Astrocyte of the cerebellum (primary cell): ENCODE data around the gene PRPF39.

Experiments
- DNase-seq: peaks from one replicate; pipeline ENCODE4 v3.0.0-alpha.2; 2011; ENCODE audit warnings: low read depth
- H3K4me3 ChIP-seq: 2 replicates; pipeline ENCODE4 v1.5.1; 2011; ENCODE audit warnings: mild to moderate bottlenecking, low read depth, low read length, moderate library complexity
- in situ Hi-C: cut with HindIII; loops from 2 replicates; pipeline ENCODE4 v1.10.0; 2017; ENCODE audit warnings: low sequenced_read_pairs
- TF ChIP-seq, protein P1 (sequence below): IDR thresholded peaks from 2 replicates; pipeline ENCODE4 v1.5.1; 2012; ENCODE audit warnings: low read length, low read depth, moderate library complexity, mild to moderate bottlenecking; ENCODE audit errors: missing control alignments

PRPF39 gene

DNA sequence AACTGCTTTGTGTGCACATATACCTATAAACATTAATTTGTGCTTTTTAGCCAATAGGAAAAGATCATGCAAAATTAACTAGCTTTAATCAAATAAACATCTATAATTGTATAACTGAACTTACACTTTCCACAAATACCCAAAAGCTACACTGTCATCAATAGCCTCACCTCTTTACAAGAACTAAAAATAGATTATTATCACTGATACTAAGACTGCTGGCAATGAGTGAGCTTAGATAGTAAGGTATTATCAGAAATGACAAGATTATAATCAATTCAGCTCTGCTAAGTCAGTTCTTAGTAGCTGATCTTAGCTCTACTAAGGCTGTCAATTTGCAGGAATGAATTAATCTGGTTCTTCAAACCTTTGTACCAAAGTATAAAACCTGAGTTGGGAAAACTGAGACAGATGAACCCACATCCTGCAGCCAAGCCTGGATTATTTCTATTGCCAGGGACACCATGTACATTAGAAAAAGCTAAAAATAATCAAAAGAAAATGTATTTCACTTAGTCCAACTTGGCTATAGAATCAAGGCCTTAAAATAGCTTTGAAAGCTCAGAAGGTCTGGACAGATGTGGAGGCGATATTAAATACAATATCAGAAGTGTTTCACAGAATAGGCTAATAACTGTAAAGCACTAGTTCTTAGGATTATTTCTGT is 45.2 kb downstream of the PRPF39 start:
- TF ChIP-seq, protein P1, sequence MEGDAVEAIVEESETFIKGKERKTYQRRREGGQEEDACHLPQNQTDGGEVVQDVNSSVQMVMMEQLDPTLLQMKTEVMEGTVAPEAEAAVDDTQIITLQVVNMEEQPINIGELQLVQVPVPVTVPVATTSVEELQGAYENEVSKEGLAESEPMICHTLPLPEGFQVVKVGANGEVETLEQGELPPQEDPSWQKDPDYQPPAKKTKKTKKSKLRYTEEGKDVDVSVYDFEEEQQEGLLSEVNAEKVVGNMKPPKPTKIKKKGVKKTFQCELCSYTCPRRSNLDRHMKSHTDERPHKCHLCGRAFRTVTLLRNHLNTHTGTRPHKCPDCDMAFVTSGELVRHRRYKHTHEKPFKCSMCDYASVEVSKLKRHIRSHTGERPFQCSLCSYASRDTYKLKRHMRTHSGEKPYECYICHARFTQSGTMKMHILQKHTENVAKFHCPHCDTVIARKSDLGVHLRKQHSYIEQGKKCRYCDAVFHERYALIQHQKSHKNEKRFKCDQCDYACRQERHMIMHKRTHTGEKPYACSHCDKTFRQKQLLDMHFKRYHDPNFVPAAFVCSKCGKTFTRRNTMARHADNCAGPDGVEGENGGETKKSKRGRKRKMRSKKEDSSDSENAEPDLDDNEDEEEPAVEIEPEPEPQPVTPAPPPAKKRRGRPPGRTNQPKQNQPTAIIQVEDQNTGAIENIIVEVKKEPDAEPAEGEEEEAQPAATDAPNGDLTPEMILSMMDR = no peak
- H3K4me3 ChIP-seq = no peak overlapping the region
- DNase-seq = no peak
- in situ Hi-C loops = loop anchor here (25.0 kb wide), 1 partner anchor 167 kb away; the partner anchor contains the start of genes KLHL28 and TOGARAM1

DNA sequence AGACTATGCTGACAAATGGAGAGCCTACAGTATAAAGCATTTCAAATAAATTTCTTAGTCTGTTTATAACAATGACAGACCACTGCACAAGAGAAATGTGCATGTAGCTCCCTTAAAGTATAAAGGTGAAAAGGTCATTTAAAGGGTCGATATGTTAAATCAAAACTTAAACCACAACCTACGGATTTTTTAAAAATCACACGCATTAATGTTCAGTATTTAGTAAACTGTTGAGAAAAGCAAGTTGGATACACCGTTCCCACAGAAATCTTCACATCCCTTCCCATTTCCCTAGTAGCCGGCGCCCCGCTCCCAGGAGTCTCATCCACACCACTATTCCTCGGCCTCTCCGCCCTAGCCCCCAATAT is 49.8 kb downstream of the PRPF39 start:
- in situ Hi-C loops = loop anchor here (25.0 kb wide), 1 partner anchor 171 kb away; the partner anchor contains the start of genes KLHL28 and TOGARAM1
- peak overlapping the region; percentile 79 for H3K4me3 ChIP-seq
- TF ChIP-seq, protein P1 = no peak
- DNase-seq = no peak

DNA sequence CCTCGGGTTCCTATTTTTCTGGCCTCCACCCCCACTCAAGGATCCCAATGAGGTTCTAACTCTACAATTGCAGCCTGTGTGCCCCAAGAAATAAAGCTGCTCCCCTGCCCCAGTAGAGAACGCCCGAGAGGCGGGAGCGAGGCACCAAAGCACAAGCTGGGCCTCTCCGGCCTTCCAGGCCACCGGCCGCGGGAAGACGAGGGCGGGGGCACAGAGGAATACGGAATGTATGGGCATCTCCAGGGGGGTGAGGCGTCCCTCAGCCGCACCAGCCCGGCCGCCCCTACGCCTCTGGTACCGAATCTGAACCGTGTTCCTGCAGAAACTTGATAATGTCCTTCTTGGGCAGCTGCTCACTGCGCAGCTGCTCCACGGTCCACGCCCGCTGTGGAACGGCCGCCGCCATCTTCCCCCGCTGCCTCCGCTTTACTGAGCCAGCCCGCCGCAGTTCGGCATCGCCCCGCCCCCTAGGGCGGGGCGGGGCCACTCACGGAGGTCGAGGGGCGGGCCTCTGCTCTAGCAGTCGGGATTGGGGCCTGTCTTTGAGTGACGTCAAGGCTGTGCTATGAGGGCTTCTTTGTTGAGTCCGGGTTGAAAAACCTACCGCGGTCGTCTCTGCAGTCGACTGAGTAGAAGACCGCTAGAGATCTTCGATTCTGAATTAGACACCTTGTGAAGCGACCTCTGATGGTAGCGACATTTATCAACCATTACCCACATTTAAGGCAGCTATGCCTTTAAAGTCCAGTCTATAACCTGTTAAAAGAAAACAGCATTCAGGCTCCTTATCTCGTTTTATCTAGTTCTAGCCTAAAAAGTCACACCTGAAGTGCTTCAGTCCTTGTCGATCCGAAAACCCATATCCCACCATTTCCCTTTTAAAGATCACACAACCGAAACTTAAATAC is 50.4 kb downstream of the PRPF39 start, which contains the start of gene FKBP3:
Gene FKBP3 (minus strand): TSS at position 431 of the 908 bp plus-strand sequence. CDS start 25 bp downstream, at position 406.
- TF ChIP-seq, protein P1 = peak; percentile 18
- in situ Hi-C loops = loop anchor here (25.0 kb wide), 1 partner anchor 172 kb away; the partner anchor contains the start of genes KLHL28 and TOGARAM1
- peak within 1 kb of the TSS; percentile 79 for H3K4me3 ChIP-seq
- DNase-seq = peak; percentile 97

DNA sequence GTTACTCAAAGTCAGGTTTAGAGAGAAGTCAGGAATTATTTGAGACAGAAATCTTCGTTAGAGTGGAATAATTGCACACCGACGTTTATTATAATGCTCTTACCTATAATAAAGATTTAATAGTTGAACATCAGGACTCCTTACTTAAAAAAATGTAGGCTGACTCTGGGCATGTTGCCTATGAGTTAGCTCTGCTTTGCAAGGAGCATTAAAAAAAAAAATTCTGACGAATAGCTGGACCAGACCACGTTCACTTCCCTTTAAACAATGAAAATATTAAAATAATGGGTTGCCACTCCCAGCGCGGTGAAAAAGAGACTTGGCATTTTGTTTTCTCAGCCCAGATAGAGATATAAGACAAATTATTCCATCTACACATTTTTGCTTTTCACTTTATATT is 51.2 kb downstream of the PRPF39 start:
- in situ Hi-C loops = loop anchor here (25.0 kb wide), 1 partner anchor 173 kb away; the partner anchor contains the start of genes KLHL28 and TOGARAM1
- H3K4me3 ChIP-seq = peak overlapping the region; percentile 79
- TF ChIP-seq, protein P1 = no peak
- peak; percentile 18 for DNase-seq

DNA sequence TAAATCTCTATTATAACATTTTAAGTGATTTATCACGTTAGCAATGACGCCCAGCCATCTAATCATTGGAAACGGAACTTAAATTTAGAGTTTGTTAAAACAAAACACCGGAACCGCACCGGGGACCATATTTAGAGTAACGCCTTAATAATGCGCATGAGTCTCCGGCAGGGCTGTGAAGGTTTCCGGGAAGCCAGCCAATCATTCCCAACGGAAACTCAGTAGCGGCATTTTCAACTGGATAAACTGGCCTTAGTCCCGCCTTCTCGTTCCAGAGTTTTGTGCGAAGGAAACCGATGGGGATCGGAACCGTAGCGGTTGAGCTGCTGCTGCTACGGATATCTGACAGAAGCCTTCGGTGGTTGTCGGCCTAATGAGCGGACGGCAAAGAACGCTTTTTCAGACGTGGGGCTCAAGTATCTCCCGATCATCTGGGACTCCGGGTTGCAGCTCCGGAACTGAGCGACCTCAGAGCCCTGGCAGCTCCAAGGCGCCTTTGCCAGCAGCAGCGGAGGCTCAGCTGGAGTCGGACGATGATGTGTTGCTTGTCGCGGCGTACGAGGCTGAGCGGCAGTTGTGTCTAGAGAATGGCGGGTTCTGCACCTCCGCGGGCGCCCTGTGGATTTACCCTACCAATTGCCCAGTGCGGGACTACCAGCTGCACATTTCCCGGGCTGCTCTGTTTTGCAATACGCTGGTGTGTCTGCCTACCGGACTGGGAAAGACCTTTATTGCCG is 51.9 kb downstream of the PRPF39 start, which contains the start of gene FANCM:
Gene FANCM (plus strand): TSS at position 272 of the 737 bp plus-strand sequence. CDS start 102 bp downstream, at position 374.
- peak; percentile 99 for DNase-seq
- in situ Hi-C loops = loop anchor here (25.0 kb wide), 1 partner anchor 174 kb away; the partner anchor contains the start of genes KLHL28 and TOGARAM1
- TF ChIP-seq, protein P1 = no peak
- H3K4me3 ChIP-seq = peak within 1 kb of the TSS; percentile 79

DNA sequence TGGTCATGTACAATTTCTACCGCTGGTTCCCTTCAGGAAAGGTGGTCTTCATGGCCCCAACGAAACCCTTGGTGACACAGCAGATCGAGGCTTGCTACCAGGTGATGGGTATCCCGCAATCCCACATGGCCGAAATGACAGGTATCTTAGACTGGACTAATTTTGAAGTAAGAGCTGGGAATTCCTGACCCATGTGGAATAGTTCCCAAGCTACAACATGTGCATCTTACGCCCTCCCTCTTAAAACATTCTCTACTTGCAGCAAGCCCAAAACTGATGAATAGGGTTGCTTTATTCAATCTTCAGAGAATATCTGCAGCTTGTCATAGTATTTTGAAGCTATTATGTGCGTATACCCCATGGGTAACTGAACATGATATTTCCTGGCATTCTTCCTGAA is 52.5 kb downstream of the PRPF39 start:
- peak overlapping the region; percentile 79 for H3K4me3 ChIP-seq
- in situ Hi-C loops = loop anchor here (25.0 kb wide), 1 partner anchor 174 kb away; the partner anchor contains the start of genes KLHL28 and TOGARAM1
- TF ChIP-seq, protein P1 = no peak
- no peak for DNase-seq
